ENCODE measurements around the gene SNRPD3.
"Not testable (repeated sequence)": the region's sequence is repeated elsewhere in the genome, so short reads cannot be mapped to it uniquely, and the experiment has no call there.

The SNRPD3 gene

DNA sequence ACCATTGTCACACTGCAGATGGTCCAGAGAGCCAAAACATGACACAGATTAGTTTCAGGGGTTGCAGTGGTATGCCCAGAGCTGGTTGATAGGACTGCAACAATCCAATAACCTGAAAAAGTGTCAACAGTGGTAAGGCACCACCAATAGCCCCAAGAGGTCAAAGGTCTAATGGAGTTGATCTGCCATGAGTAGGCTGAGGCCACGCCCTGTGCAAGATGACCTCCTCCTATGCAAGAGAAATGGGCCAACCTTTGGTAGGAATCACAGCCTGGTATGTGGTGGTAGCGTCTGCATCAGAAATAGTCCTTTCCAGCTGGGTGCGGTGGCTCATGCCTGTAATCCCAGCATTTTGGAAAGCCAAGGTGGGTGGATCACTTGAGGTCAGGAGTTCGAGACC lies 20.5 kb upstream of the SNRPD3 start:
- DNase-seq: no peak

DNA sequence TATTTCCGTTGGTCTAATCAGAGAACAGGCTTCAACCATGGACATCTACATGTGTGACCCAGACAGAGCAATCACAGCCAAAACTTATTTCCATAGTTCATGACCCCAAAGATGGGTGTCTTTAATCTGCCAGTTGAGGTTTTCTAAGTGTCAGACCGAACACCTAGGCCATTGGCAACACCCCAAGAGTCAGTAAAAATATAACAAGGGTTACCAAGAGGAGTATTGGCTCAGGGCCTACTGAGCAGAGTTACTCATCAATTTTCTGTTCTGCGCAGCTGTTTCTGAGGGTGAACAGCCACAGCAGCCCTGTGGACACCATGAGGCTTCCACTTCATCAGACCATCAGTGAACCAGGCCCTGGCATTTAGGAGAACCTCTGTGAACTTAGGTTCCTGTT lies 19.7 kb upstream of the SNRPD3 start:
- no peak for DNase-seq

DNA sequence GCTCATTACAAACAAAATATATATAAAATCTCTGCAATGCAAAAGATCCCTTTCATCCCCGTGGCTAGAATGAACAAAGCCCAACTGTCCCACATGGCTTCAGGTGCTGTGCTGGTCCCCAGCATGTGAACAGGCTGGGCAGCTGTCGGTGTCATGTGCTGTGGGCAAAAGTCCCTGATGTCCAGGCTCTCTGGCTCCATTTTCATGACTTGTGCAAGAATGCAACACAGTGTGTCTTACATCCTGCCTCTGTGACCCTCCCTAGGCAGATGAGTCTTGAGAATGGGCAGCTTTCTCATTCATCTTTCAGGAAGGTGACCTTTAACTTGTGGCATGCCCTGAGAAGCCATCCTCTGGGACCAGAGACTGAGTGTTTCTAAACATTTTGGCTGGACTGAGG lies 15.3 kb upstream of the SNRPD3 start:
- no peak for DNase-seq

DNA sequence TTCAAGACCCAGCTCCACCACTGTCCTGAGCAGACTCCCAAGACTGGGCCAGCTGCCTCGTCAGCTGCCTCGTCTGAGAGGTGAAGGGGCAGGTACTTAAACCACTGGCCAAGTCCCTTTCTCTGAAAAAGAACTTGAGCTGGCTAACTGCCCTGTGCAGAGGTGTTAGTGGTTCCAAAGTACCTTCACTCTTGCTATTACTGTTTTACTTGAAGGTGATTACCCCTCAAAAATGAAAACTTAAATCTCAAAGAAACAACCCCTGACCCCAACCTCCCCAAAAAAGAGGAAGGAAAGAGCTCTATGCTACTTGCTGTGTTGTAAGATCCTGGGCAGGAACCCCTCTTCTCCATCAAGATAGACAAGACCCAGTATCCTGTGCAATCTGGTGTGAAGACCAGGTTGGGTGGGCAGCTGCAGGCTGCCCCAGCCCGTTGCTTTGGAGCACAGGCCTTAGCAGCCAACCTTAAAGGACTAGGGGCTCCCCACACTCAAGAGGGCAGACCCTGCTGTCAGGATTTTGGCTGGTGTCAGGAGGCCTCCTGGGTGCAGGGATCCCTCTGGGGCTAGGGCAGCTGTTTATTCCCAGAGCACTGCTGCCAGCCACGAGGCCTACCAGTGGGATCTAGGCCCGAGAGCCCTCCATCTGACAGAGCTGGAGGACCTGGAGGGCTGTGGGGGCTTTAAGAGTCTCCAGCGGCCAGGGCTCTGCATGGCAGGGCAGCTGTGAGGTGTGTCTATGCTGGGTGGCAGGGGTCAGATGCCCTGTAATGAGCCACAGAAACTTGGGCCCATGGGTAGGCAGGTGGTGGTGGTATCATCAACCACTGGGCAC lies 13.9 kb upstream of the SNRPD3 start:
- DNase-seq: no peak

DNA sequence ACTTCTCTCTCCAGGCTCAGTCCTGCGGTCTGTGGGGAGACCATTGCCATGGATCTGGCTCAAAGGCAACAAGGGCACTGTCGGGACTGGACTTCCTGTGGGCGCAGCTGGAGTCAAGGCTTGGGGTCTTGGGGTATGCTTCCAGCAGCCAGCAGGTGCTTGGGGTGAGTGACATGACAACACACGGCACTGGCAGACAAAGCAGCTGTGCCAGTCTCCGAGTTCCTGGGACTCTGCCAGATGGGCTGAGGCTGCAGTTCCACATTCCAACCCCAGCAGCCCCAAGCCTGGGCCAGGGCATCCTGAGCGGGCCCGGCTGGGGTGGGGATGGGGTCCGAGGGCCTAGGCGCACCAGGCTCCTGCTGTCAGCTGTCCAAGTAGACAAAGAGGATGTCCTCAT lies 13.2 kb upstream of the SNRPD3 start:
- DNase-seq: no peak

DNA sequence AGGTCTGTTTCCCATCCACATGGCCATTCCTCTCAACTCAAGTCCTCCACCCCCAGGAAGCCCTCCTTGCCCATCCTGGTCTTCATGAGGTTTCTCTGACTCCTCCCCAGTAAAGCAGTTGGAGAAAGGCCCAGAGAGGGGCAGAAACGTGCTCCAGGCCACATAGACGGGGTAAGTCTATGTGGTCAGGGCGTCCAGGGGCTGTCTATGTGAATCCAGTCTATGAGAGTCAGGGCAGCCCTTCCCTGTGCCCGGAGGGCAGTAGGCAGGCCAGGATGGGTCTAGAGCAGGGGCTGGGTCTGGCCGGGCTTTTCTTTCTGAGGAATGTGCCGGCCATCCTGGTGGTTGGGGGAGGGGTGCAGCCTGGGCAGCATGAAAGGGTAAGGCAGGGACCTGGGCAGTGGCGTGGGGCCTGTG lies 12.6 kb upstream of the SNRPD3 start:
- no peak for DNase-seq

DNA sequence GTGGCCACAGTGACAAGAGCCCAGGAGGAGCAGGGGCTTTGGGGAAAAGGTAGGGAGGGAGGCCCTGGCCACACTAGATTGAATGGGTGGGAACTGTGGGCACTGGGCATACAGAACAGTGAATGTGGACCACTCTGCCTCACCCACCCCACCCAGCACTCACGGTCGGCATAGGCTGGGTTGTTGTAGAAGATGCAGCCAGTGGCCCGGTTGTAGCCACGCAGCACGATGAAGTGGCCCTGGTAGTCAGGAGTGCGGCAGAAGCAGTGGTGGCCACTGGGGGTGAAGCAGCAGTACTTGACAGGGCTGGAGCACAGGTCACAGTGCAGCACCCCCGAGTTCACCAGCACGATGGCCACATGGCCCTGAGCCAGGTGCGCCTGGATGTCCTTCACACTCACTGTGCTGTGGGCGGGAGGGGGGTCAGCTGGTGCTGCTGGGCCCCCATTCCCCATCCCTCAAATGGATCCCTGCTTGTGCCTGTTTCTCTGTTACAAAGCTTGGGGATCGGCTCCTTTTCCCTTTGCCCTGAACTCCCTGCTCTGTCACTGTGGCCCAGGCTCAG lies 12.0 kb upstream of the SNRPD3 start:
- no peak for DNase-seq

DNA sequence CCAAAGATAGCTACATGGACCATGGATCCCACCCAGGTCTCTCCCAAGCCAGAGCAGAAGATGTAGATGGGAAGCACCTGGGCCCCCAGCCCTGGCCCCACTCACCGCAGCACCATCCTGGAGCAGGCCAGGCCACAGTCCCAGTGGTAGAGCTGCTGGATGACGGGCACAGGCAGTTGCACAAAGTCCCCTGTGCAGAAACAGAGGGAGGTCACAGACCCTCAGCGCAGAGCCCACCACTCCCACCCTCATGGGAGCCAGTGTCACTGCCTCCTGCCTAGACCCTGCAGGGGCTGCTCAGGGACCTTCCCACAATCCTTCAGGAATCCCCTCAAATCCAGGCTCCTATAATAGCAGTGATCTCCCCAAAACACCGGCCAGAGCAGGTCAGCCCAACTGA lies 7.0 kb upstream of the SNRPD3 start:
- no peak for DNase-seq

GRCh38 chr22:24550028-24550901 lies 5.5 kb upstream of the SNRPD3 start:
- DNase-seq: no peak

DNA sequence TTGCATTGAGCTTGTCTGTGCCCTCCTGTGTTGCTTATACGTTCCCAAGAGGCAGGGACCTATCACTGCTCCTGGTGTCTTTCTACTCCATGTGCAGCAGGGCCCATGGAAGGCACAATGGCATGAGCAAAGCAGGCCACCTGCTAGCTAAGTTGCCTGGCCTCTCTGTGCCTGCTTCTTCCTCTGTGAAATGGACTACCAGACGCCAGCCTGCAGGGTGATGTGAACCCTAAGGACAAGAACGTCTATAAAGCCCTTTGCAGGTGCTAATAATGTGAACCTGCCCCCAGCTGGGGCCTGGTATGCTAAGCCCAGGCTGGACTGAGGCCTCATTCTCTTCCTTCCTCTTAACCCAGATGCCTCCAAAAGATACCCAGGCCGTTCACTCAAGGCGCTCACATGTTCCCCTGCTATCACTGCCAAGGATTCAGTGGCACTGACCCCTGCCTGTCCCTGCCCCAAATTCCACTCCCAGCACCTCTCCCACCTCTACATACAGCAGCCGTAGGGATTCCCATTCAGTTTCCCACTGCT lies 4.8 kb upstream of the SNRPD3 start:
- DNase-seq: no peak

DNA sequence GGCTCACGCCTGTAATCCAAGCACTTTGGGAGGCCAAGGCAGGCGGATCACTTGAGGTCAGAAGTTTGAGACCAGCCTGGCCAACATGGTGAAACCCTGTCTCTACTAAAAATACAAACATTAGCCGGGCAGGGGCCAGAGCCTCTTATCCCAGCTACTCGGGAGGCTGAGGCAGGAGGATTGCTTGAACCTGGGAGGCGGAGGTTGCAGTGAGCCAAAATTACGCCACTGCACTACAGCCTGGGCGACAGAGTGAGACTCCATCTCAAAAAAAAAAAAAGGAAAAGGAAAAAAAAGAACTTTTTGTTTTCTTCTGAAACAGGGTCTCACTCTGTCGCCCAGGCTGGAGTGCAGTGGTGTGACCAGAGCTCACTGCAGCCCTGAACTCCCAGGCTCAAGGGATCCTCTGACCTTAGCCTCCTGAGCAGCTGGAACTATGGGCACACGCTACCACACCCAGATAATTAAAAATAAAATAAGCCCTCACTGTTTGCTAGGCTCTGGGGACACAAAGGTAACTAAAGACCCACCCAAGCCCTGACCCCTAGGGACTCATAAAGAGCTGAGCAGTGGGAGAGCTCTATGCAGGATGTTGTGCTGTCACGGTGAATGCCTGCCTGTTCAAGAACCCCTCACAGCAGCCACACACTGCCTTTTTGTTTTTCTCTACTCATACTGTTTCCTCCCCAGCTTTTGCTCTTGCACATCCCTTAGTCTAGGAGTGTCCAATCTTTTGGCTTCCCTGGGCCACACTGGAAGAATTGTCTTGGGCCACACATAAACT lies 3.1 kb upstream of the SNRPD3 start:
- not testable (repeated sequence) for DNase-seq

- DNase-seq: no peak
Observed at GRCh38 chr22:24553597-24554312, 2.0 kb upstream of the SNRPD3 start.

DNA sequence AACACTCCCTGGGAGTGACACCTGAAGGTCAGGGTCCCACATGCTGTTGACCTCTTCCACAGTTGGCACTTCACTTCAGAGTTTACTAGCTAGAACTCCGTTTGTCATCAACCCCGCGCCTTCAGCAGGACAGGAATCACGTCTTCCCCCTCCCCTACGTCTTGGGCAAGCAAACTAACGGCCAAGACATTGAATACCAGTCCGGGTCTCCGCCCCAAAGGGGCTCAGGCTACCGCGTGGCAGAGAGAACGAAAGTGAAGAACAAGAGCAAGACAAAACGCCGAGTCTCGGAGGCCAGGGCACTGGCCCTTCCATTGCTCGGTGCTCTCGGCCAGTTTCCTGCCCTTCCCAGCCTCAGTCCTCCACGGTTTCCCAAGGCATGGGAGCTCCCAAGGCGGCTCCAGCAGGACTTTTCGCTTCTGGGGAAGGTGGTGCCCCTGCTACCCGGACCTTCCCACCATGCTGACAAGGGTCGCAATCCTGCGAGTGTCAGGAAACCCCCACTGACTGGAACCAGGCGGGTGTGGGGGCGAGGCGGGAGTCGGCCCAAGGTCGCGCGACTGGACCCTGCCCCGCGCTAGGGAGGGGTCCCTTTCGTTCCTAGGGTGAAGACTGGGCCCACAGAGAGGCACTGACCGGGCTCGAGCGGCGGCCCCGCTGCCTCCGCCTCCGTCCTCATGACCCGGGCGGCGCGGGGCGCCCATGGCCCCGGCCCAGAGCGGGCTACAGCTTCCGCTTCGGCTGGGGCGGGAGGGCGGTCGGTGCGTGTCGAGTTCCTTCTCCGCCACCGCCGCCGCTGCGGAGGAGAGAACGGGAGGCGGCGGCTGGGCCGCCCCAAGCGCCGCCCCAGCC lies 1.3 kb upstream of the SNRPD3 start, which contains the start of gene GUCD1:
Gene GUCD1, minus strand, starts transcription at position 826 of the 852 bp plus-strand sequence. Its CDS starts 147 bp downstream, at position 679.
- no peak for DNase-seq

- no peak for DNase-seq
Observed at GRCh38 chr22:24559471-24559870, 3.7 kb downstream of the SNRPD3 start.

DNA sequence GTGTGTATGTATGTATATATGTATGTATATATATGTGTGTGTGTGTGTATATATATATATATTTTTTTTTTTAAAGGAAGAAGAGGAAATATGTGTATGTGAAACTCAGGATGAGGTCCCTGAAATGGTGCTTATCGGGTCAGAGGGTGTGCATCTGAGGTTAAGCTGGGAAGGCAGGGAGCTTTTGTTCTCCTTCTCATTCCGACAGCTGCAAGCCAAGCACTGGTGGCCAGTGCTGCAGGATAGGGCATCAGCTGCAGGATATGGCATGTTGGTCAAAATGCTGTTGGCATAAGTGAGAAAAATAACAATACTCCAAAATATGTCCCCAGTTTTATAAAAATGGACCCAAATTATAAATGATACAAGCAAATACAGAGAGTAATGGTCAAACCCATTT lies 7.4 kb downstream of the SNRPD3 start:
- no peak for DNase-seq

DNA sequence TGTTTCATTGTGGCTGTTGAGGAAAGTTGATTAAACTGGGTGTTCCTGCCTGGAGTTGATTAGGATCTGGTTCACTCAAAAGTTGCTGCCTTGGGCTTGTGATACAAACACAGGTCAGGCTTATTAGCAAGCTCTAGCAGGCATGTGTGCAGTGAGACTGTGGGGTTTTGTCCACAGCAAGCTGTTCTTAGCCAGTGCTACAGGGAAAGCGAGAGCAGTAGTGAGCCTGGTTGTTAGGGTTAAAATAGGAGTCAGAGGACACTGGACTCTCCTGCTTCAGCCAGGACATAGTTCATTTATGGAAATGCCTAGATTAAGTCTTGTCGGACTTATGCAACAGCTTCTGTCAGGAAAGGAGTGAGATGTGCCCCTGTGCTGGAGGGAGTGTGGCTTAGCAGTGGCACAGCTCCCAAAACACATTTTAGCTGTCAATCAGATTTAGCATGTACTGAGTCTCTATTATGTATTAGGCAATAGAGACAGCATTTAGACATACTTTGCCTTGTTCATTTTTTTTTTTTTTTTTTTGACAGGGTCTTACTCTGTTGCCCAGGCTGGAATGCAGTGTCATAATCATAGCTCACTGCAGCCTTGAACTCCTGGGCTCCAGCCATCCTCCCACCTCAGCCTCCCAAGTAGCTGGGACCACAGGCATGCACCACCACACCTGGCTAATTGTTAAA lies 8.7 kb downstream of the SNRPD3 start:
- no peak for DNase-seq

DNA sequence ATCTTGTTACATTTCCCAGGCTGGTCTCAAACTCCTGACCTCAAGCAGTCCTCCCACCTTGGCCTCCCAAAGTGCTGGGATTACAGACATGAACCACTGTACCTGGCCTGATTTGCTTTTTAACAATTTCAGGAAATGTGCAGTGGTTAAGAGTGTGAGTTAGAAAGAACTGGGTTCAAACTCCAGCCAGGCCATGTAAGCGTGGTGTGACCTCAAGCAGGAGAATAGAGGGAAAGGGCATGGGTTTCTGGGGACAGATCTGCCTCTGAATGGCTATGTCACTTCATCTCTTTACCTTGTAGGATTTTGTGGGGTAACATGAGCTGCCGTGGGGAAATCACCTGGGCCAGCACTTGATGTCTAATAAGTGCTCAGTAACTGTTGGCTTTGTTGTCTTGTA lies 9.3 kb downstream of the SNRPD3 start:
- no peak for DNase-seq

DNA sequence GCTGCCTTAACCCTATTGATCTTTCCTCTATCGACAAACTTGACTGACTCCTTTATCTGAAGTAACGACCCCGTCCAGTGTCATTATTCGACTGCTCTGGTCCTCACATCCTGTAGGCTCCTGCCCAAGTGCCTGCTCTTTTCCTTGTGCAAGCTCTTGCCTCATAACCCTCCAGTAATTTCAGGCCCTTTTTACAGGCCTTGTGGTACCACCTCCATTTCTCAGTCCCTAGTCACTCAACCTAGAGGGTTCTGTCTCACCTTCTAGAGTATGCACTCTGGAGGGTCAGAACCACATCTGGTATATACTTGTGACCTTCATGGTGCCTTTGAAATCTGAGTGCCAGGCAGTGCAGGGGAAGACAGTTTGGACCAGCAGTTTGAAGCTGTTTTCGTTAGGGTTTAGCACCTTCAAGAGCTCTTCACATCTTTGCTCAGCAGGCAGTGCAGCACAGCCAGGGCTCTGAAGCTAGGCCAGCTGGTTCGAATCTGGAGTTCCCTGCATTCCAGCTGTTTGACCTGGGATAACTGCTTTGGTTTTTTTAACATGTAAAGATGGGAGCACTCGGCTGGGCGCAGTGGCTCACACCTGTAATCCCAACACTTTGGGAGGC lies 11.2 kb downstream of the SNRPD3 start:
- DNase-seq: no peak

- DNase-seq: no peak
Observed at GRCh38 chr22:24567668-24568067, 11.9 kb downstream of the SNRPD3 start.

- no peak for DNase-seq
Observed at GRCh38 chr22:24571266-24571665, 15.5 kb downstream of the SNRPD3 start.
